RWPE1 (cell line): ENCODE results near the gene TENM4.

Experiments used
- CTCF ChIA-PET: fragments of 350-600 bp; sonication (Branson Sonifier 250); formaldehyde crosslinking; extraction: SDS; loops from one replicate; lab custom pipeline; 2021; lab: Yijun Ruan, JAX
- POLR2A ChIA-PET: fragments of 400-600 bp; formaldehyde crosslinking; extraction: SDS; loops from one replicate; lab custom pipeline; 2020; ENCODE audit warnings: antibody characterized with exemption; ENCODE audit not compliant: low non-redundant PET; lab: Yijun Ruan, JAX
- DNase-seq: peaks from one replicate; pipeline ENCODE4 v3.0.0; 2012; ENCODE audit warnings: low spot score
- H3K27ac ChIP-seq: fragments of 450-650 bp; 2 replicates; pipeline ENCODE4 v1.5.1; 2017
- CTCF ChIP-seq: fragments of 450-650 bp; conservative IDR thresholded peaks from 2 replicates; pipeline ENCODE4 v1.5.1; 2017; ENCODE audit warnings: low read depth, mild to moderate bottlenecking

Gene TENM4

DNA sequence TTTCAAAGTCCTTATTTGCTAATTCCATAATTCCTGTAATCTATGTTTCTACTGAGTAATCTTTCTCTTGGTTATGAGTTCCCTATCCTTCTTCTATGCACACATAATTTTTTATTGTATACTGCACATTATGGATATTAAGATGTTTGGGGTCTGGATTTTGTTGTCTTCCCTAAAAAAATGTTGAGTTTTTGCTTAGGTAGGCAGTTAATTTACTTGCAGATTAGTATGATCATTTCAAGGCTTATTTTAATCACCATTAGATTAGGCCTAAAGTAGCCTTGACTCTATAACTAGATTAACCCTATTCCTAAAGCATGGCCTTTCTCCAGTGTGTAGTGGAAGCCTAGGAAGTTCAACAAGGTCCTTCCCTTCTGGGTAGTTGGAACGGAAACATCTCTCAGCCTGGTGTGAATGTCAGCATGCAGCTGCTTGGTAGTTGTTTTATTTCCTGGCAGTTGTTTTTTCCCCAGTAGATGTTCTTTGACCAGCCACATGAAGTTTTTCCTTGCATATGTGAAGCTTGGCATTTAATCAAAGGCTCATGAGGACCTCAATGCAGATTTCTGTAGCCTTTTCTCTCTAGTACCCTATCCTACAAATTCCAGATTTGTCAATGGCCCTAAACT, 446.9 kb downstream of the TENM4 start:
- POLR2A ChIA-PET: no interaction called here
- CTCF ChIA-PET: no interaction called here
- no peak overlapping the region for H3K27ac ChIP-seq
- DNase-seq: no peak
- no peak for TF ChIP-seq CTCF

- H3K27ac ChIP-seq: no peak overlapping the region
- TF ChIP-seq CTCF: no peak
- ChIA-PET CTCF (interaction anchor here (0.6 kb wide), 1 partner anchor 575 kb away, joined by 3 read pairs; no protein-coding TSS in a partner anchor), POLR2A (no interaction called here)
- no peak for DNase-seq
Observed at GRCh38 chr11:78991681-78992080, 449.1 kb downstream of the TENM4 start.

DNA sequence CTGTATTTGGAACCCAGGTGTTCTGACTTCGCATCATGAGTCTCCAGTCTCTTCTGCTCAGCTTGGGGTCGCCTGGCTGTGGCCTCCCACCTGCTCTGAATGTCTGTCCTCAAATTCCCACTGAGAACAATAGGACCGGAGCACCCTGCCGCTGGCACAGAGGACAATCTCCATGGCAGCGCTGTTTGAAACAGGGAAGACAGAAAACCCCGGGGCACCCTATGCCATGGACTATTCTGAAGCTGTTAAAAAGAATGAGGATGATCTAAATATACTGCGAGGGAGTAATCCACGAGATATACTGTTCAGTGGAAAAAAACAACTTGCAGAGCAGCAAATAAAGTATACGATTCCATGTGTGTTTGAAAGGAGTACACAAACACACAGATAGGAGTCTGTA, 450.6 kb downstream of the TENM4 start:
- DNase-seq: no peak
- POLR2A ChIA-PET: no interaction called here
- no peak overlapping the region for H3K27ac ChIP-seq
- TF ChIP-seq CTCF: no peak
- CTCF ChIA-PET: interaction anchor here (0.6 kb wide), 1 partner anchor 277 kb away, joined by 3 read pairs; no protein-coding TSS in a partner anchor

- H3K27ac ChIP-seq: no peak overlapping the region
- POLR2A ChIA-PET: no interaction called here
- CTCF ChIA-PET: no interaction called here
- no peak for DNase-seq
- no peak for TF ChIP-seq CTCF
Observed at GRCh38 chr11:78987748-78988147, 453.1 kb downstream of the TENM4 start.

DNA sequence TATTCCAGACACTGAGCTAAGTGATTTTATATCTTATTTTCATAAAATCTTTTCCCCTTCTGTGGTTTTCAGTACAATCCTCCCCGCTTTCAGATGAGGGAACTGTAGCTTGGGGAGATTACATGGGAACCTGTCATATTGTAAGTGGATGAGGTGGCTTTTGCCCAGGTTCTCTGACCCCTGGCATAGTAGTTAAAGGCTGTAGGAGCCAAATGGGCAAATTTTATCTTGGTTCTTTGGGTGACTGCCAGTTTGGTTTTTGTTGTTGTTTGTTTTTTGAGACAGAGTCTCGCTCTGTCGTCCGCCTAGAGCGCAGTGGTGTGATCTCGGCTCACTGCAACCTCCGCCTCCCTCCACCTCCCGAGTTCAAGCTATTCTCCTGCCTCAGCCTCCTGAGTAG, 454.5 kb downstream of the TENM4 start:
- POLR2A ChIA-PET: no interaction called here
- CTCF ChIA-PET: no interaction called here
- DNase-seq: no peak
- no peak overlapping the region for H3K27ac ChIP-seq
- TF ChIP-seq CTCF: no peak

GRCh38 chr11:78985663-78986062, 455.2 kb downstream of the TENM4 start:
- TF ChIP-seq CTCF: no peak
- no peak for DNase-seq
- H3K27ac ChIP-seq: no peak overlapping the region
- POLR2A ChIA-PET: no interaction called here
- CTCF ChIA-PET: no interaction called here

DNA sequence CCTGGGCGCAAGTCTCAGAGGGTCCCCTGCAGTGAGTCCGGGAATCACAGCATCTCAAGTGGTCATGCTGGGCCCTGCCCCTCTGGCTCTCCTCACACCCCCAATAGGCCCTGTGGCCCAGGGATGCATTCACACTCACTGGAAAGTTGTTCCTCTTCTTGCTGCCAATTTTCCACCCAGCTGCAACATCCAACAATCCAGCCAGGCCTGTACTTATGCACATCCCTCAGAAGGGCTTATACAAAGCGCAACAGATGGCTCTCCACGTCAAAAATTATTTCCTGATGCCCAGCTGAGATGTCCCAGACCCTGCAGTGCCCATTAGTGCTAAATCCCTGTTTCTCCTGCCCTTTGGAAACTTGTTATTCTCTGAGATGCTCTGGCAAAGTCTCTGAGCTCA, 458.4 kb downstream of the TENM4 start:
- ChIA-PET POLR2A (no interaction called here), CTCF (no interaction called here)
- no peak for TF ChIP-seq CTCF
- H3K27ac ChIP-seq: no peak overlapping the region
- DNase-seq: no peak
